ENCODE measurements around the gene UNC80.
"Not testable (repeated sequence)": the region's sequence is repeated elsewhere in the genome, so short reads cannot be mapped to it uniquely, and the experiment has no call there.

Gene UNC80

GRCh38 chr2:209771474-209772289 lies at the start of gene UNC80:
Gene UNC80 (plus strand): TSS chr2:209771832. CDS start chr2:209772073, 241 bp downstream.
- DNase-seq (ENCODE audit: low read depth), result peak; percentile 18

GRCh38 chr2:209726311-209726710 lies 45.3 kb upstream of the UNC80 start:
- no peak for DNase-seq (ENCODE audit: low read depth)

- DNase-seq (ENCODE audit: low read depth), result no peak
Measured at GRCh38 chr2:209727077-209727476, 44.6 kb upstream of the UNC80 start.

- DNase-seq (ENCODE audit: low read depth), result no peak
Measured at GRCh38 chr2:209734805-209735204, 36.8 kb upstream of the UNC80 start.

- no peak for DNase-seq (ENCODE audit: low read depth)
Measured at GRCh38 chr2:209741953-209742352, 29.7 kb upstream of the UNC80 start.

GRCh38 chr2:209753020-209753419 lies 18.6 kb upstream of the UNC80 start:
- DNase-seq (ENCODE audit: low read depth), result no peak

- no peak for DNase-seq (ENCODE audit: low read depth)
Measured at GRCh38 chr2:209757163-209757562, 14.5 kb upstream of the UNC80 start.

- DNase-seq (ENCODE audit: low read depth), result no peak
Measured at GRCh38 chr2:209761566-209761965, 10.1 kb upstream of the UNC80 start.

- no peak for DNase-seq (ENCODE audit: low read depth)
Measured at GRCh38 chr2:209762563-209762962, 9.1 kb upstream of the UNC80 start.

- DNase-seq (ENCODE audit: low read depth), result no peak
Measured at GRCh38 chr2:209763106-209763505, 8.5 kb upstream of the UNC80 start.

- DNase-seq (ENCODE audit: low read depth), result no peak
Measured at GRCh38 chr2:209766613-209767012, 5.0 kb upstream of the UNC80 start.

- DNase-seq (ENCODE audit: low read depth), result no peak
Measured at GRCh38 chr2:209767316-209767715, 4.3 kb upstream of the UNC80 start.

- DNase-seq (ENCODE audit: low read depth), result no peak
Measured at GRCh38 chr2:209768557-209768956, 3.1 kb upstream of the UNC80 start.

GRCh38 chr2:209772290-209772685 lies 656 bp downstream of the UNC80 start:
- DNase-seq (ENCODE audit: low read depth), result no peak

- no peak for DNase-seq (ENCODE audit: low read depth)
Measured at GRCh38 chr2:209773377-209773776, 1.7 kb downstream of the UNC80 start.

- no peak for DNase-seq (ENCODE audit: low read depth)
Measured at GRCh38 chr2:209787416-209787815, 15.8 kb downstream of the UNC80 start.

- no peak for DNase-seq (ENCODE audit: low read depth)
Measured at GRCh38 chr2:209788925-209789324, 17.3 kb downstream of the UNC80 start.

- no peak for DNase-seq (ENCODE audit: low read depth)
Measured at GRCh38 chr2:209790066-209790728, 18.6 kb downstream of the UNC80 start.

GRCh38 chr2:209791151-209791550 lies 19.5 kb downstream of the UNC80 start:
- DNase-seq (ENCODE audit: low read depth), result no peak

GRCh38 chr2:209795425-209795824 lies 23.8 kb downstream of the UNC80 start:
- DNase-seq (ENCODE audit: low read depth), result not testable (repeated sequence)

- no peak for DNase-seq (ENCODE audit: low read depth)
Measured at GRCh38 chr2:209805351-209805750, 33.7 kb downstream of the UNC80 start.

- no peak for DNase-seq (ENCODE audit: low read depth)
Measured at GRCh38 chr2:209806318-209806717, 34.7 kb downstream of the UNC80 start.

- DNase-seq (ENCODE audit: low read depth), result no peak
Measured at GRCh38 chr2:209808521-209808920, 36.9 kb downstream of the UNC80 start.

- no peak for DNase-seq (ENCODE audit: low read depth)
Measured at GRCh38 chr2:209809256-209809655, 37.6 kb downstream of the UNC80 start.

All from stromal cell of bone marrow (primary cell).